ENCODE results near the gene ZC3H7A. TPM values are rescaled to one million over a fixed set of nuclear protein-coding genes. Genes with fewer than 3 reads are reported as not detected.

ZC3H7A gene
- total and polyA plus RNA-seq, 9 of the 15 experiments (the other 6 are each of a cell fraction or from before 2014, with no cell fraction given) = 19.8 to 49.1 (median 28.2) TPM

- in situ Hi-C loops (cut with MboI) = no loop called here
- Histone ChIP-seq H4K20me1 (replicated peaks; ENCODE audit: control insufficient read depth, insufficient read depth, low read length) (0 out of 2 replicates have a peak, but pooled peaks cover 8% of the 10 kb centered on the region), H3K4me2 (ENCODE audit: insufficient read depth, low read length) (peak overlapping the region; percentile 15; the same call in 1 of the 2 replicates), H3K9me3 (replicated peaks; ENCODE audit: control insufficient read depth, insufficient read depth, low read depth, low read length) (no peaks in the 10 kb centered on the region), H3K4me3 (no peak overlapping the region), H2AFZ (ENCODE audit: low read depth, low read length) (no peak overlapping the region), H3K9me1 (ENCODE audit: control insufficient read depth, insufficient read depth, low read length) (no peaks in the 10 kb centered on the region), H3K9ac (ENCODE audit: insufficient read depth in 1 of 2, low read depth in 2 of 2, low read length in 2 of 2) (peak overlapping the region in 1 of 2 experiments; percentile 83; a peak in 2 of 4 replicates), H3K4me1 (replicated peaks in 1 of 2; ENCODE audit: control insufficient read depth in 2 of 2, insufficient read depth in 2 of 2, low read length in 2 of 2) (peaks cover 5 to 12% of the 10 kb centered on the region in 2 experiments; a peak in 4 of 5 replicates), H3K36me3 (ENCODE audit: control insufficient read depth, insufficient read depth, low read length) (peaks cover 51% of the 10 kb centered on the region; the same call in 2 of the 3 replicates), H3K27me3 (ENCODE audit: control insufficient read depth in 2 of 2, insufficient read depth in 2 of 2, low read length in 2 of 2) (no peaks in the 10 kb centered on the region), H3K27ac (ENCODE audit: extremely low read depth, low read depth, low read length) (no peak overlapping the region), H3K79me2 (ENCODE audit: control insufficient read depth, insufficient read depth, low read length) (peaks cover 10% of the 10 kb centered on the region; the same call in 1 of the 3 replicates)
- intact Hi-C loops (cut with micrococcal nuclease) = no loop called here
- 52% methylated on average over 5 of the region's 5 CpGs for WGBS (ENCODE audit: insufficient coverage, low coverage, missing lambda C conversion rate)
- BruUV-seq (replicated peaks) = no TSS peak
- DNase-seq (ENCODE audit: extremely low read depth in 1 of 4, low spot score in 3 of 4) (peak; percentile 25 to 49 (median 38)), ATAC-seq (peak; percentile 81), FAIRE-seq (no peak)
- CTCF ChIA-PET (ENCODE audit: low intra/inter-chr PET ratio) = interaction anchor here (0.5 kb wide), 1 partner anchor 20 kb away, joined by 4 read pairs; no protein-coding TSS in a partner anchor
- POLR2A ChIA-PET = interaction anchor here (1.1 to 2.0 kb wide), 4 partner anchors 8 to 35 kb away, joined by 3 to 7 read pairs (median 6); no protein-coding TSS in a partner anchor
- TF ChIP-seq ZHX1 (conservative IDR thresholded peaks at IDR 0.05; ENCODE audit: low read length) (no peak), MYC (IDR thresholded peaks at IDR 0.05; ENCODE audit: low read depth, low read length) (no peak), MYC (CRISPR knock-in tag; IDR thresholded peaks at IDR 0.05; ENCODE audit: borderline replicate concordance, low read depth) (no peak), ZBTB26 (CRISPR knock-in tag; IDR thresholded peaks at IDR 0.05) (no peak), MNT (conservative IDR thresholded peaks at IDR 0.05) (no peak), POLR2AphosphoS5 (IDR thresholded peaks at IDR 0.05; ENCODE audit: control insufficient read depth, insufficient read depth, low read depth, low read length) (peak; percentile 40; the same call in 1 of the 2 replicates), ATF1 (CRISPR knock-in tag; IDR thresholded peaks at IDR 0.05) (no peak), ATF1 (tag; IDR thresholded peaks at IDR 0.05) (no peak), CHD4 (IDR thresholded peaks at IDR 0.05; ENCODE audit: insufficient read depth, insufficient replicate concordance, low read depth, low read length, poor library complexity, severe bottlenecking) (no peak), SRSF1 (IDR thresholded peaks at IDR 0.05; ENCODE audit: low read depth, low read length) (no peak), ZNF24 (IDR thresholded peaks at IDR 0.05) (no peak)
- TF ChIP-seq, protein P1, sequence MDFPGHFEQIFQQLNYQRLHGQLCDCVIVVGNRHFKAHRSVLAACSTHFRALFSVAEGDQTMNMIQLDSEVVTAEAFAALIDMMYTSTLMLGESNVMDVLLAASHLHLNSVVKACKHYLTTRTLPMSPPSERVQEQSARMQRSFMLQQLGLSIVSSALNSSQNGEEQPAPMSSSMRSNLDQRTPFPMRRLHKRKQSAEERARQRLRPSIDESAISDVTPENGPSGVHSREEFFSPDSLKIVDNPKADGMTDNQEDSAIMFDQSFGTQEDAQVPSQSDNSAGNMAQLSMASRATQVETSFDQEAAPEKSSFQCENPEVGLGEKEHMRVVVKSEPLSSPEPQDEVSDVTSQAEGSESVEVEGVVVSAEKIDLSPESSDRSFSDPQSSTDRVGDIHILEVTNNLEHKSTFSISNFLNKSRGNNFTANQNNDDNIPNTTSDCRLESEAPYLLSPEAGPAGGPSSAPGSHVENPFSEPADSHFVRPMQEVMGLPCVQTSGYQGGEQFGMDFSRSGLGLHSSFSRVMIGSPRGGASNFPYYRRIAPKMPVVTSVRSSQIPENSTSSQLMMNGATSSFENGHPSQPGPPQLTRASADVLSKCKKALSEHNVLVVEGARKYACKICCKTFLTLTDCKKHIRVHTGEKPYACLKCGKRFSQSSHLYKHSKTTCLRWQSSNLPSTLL (IDR thresholded peaks at IDR 0.05) = no peak
Observed at GRCh38 chr16:11706180-11706742, 90.8 kb downstream of the ZC3H7A start.
